ENCODE results near the gene HPSE2.

HPSE2 gene

DNA sequence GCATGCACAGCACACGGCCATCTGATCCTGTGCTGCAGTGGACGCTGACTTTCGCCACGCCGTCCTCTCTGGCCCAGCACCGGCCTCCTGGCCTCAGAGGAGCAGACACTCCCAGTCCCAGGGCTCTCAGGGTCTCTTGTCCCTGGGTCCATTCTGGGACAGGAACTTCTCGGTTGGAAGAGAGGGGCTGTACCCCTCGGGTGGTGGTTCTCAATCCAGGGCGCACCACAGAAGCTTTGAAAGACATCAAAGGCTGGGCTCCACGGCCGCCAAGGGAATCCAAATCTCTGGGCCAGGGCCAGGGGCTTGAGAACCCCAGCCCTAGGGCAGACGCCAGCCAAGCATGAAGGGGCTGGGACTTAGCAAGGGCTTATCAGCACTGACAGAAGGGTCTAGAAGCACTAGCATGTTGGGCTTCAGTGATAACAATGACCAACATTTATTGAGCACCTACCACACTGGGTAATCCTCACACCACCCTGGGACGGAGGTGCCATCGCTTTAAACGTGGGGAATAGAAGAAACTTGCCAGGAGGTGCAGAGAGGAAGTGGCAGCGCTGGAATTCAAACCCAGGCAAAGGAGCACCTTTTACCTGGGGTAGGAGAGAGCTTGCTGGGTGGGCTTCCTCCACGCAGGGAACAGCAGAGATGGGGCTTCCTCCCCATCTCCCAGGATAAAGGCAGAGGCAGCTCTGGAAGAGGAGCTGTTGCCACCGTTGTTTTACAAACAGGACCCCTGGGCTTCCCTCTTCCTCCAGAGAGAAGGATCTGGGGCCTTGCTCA, 818.9 kb downstream of the HPSE2 start:
- Histone ChIP-seq H3K27me3 (ENCODE audit: insufficient read depth, insufficient read length) (no peaks in the 10 kb centered on the region), H3K4me3 (ENCODE audit: insufficient read length, low read depth) (no peak overlapping the region), H3K9me3 (ENCODE audit: insufficient read depth, low read length) (no peaks in the 10 kb centered on the region), H3K36me3 (ENCODE audit: insufficient read depth, insufficient read length, low read length) (peaks cover 40% of the 10 kb centered on the region), H3K4me1 (ENCODE audit: insufficient read depth, insufficient read length) (peaks cover 11% of the 10 kb centered on the region), H3K9ac (ENCODE audit: insufficient read length, low read depth) (no peak overlapping the region)
- DNase-seq (ENCODE audit: low read depth, low spot score) = no peak
- TF ChIP-seq ZNF274 (IDR thresholded peaks at IDR 0.05; ENCODE audit: low read depth, low read length) = no peak
- TF ChIP-seq SUZ12 (IDR thresholded peaks at IDR 0.05; ENCODE audit: extremely low read depth, insufficient read depth, insufficient read length) = no peak
- TF ChIP-seq YY1 (IDR thresholded peaks at IDR 0.05; ENCODE audit: insufficient read depth, insufficient read length) = no peak

DNA sequence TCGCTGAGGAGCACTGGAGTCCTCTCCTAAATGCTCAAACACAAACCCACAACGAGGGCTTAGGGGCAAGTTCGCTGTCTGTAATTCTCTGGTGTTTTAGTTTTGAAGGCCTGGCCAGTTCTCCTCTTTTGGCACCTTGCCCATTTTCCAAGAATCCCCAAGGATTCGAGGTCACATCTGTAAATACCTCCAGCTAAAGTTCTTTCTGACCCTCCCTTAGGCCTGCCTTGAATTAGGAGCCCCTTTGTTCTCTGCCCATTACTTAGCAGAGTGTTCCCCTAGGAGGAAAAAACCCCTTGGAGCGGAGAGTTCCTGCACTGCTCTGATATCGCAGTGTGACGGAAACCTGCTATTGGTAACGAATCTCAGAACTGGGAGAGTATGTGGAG, 819.9 kb downstream of the HPSE2 start:
- no peak for DNase-seq (ENCODE audit: low read depth, low spot score)
- Histone ChIP-seq H3K27me3 (ENCODE audit: insufficient read depth, insufficient read length) (no peaks in the 10 kb centered on the region), H3K4me1 (ENCODE audit: insufficient read depth, insufficient read length) (peaks cover 11% of the 10 kb centered on the region), H3K9ac (ENCODE audit: insufficient read length, low read depth) (peak overlapping the region; percentile 32), H3K36me3 (ENCODE audit: insufficient read depth, insufficient read length, low read length) (peaks cover 47% of the 10 kb centered on the region), H3K4me3 (ENCODE audit: insufficient read length, low read depth) (no peak overlapping the region), H3K9me3 (ENCODE audit: insufficient read depth, low read length) (no peaks in the 10 kb centered on the region)
- no peak for TF ChIP-seq ZNF274 (IDR thresholded peaks at IDR 0.05; ENCODE audit: low read depth, low read length)
- TF ChIP-seq SUZ12 (IDR thresholded peaks at IDR 0.05; ENCODE audit: extremely low read depth, insufficient read depth, insufficient read length) = no peak
- no peak for TF ChIP-seq YY1 (IDR thresholded peaks at IDR 0.05; ENCODE audit: insufficient read depth, insufficient read length)

DNA sequence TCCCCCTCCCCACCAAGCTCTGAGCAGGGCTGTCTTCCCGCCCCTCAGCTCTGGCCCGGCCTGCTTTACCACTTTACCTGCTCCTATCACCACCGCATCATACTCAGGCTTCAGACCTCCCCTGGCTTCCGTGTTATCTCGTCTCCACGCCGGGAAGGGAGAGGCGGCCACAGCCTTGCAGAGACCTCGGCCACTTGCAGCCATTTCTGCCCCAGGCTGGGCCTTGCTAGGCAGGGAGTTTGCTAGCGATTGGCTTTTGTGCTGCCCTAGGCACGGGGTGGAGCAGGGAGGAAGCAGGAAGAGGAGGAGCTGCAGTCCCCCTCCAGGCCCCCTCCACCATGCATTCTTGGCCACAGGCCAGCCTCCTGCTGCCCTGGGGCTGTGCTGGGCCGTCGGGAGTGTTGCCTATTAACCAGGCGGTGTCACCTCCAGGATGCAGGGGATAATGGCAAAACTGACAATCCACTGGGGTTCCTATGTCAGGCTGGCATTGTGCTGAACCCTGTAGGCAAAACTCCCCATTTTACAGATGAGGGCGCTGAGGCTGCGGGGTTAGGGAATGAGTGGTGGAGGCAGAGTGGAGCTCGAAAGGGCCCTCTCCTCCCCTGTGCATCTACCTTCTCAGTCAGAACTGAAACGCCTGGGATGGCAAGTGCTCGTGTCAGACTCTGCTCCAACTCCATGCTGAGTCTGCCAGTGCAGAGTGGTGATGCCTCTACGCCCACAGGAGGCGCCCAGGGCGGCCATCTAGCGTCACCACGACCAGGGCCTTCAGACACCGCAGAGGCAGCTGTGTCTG, 820.5 kb downstream of the HPSE2 start, which contains the start of gene PYROXD2:
PYROXD2 (minus strand) TSS at position 251 of the 799 bp plus-strand sequence; CDS start at position 204, 47 bp downstream.
- Histone ChIP-seq H3K27me3 (ENCODE audit: insufficient read depth, insufficient read length) (no peaks in the 10 kb centered on the region), H3K4me1 (ENCODE audit: insufficient read depth, insufficient read length) (peaks cover 11% of the 10 kb centered on the region), H3K4me3 (ENCODE audit: insufficient read length, low read depth) (peak within 1 kb of the TSS; percentile 65), H3K9me3 (ENCODE audit: insufficient read depth, low read length) (no peaks in the 10 kb centered on the region), H3K9ac (ENCODE audit: insufficient read length, low read depth) (peak within 1 kb of the TSS; percentile 94), H3K36me3 (ENCODE audit: insufficient read depth, insufficient read length, low read length) (peaks cover 51% of the 10 kb centered on the region)
- DNase-seq (ENCODE audit: low read depth, low spot score) = peak; percentile 81
- TF ChIP-seq ZNF274 (IDR thresholded peaks at IDR 0.05; ENCODE audit: low read depth, low read length) (no peak), YY1 (IDR thresholded peaks at IDR 0.05; ENCODE audit: insufficient read depth, insufficient read length) (no peak), SUZ12 (IDR thresholded peaks at IDR 0.05; ENCODE audit: extremely low read depth, insufficient read depth, insufficient read length) (no peak)

DNA sequence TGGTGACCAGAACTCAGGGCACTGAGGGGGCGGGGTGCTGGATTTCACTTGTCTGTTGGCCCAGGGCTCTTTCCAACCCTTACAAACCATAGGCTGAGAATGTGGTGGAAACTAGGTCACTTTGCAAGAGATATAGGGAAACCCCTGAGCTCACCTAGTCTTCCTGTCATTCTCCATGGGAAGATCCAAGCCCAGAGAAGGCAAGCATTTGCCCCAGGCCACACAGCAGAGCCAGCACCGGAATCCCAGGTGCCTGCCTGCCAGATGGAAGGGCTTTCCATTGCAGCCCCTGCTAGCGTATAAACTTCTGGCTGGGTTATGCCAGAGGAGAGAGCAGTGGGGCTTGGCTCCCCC, 821.1 kb downstream of the HPSE2 start:
- H3K4me3 ChIP-seq (ENCODE audit: insufficient read length, low read depth) = peak overlapping the region; percentile 65
- no peak for DNase-seq (ENCODE audit: low read depth, low spot score)
- peak overlapping the region; percentile 94 for H3K9ac ChIP-seq (ENCODE audit: insufficient read length, low read depth)
- peaks cover 45% of the 10 kb centered on the region for H3K36me3 ChIP-seq (ENCODE audit: insufficient read depth, insufficient read length, low read length)
- TF ChIP-seq ZNF274 (IDR thresholded peaks at IDR 0.05; ENCODE audit: low read depth, low read length) (no peak), YY1 (IDR thresholded peaks at IDR 0.05; ENCODE audit: insufficient read depth, insufficient read length) (no peak), SUZ12 (IDR thresholded peaks at IDR 0.05; ENCODE audit: extremely low read depth, insufficient read depth, insufficient read length) (no peak)
- no peaks in the 10 kb centered on the region for H3K9me3 ChIP-seq (ENCODE audit: insufficient read depth, low read length)
- H3K4me1 ChIP-seq (ENCODE audit: insufficient read depth, insufficient read length) = peaks cover 9% of the 10 kb centered on the region
- no peaks in the 10 kb centered on the region for H3K27me3 ChIP-seq (ENCODE audit: insufficient read depth, insufficient read length)

DNA sequence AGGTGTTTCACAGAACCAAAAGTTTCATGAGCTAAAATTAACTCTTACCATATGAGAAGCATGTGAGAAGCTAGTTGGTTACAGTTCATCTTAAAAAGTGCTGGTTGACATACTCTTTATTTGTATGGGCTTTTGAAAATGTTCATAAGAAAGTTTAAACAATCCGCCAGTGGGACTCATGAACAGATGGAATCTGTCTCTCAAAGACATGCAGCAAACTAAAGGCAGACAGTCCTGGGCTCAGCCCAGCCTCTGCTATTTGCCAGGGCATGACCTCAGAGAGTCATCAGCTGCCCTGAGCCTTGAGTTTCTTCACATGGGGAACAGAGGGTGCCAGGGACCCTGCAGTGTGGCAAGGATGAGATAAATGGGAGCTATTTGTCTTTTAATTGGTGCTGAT, 823.9 kb downstream of the HPSE2 start:
- no peak for DNase-seq (ENCODE audit: low read depth, low spot score)
- no peaks in the 10 kb centered on the region for H3K9me3 ChIP-seq (ENCODE audit: insufficient read depth, low read length)
- peaks cover 23% of the 10 kb centered on the region for H3K36me3 ChIP-seq (ENCODE audit: insufficient read depth, insufficient read length, low read length)
- TF ChIP-seq SUZ12 (IDR thresholded peaks at IDR 0.05; ENCODE audit: extremely low read depth, insufficient read depth, insufficient read length) (no peak), YY1 (IDR thresholded peaks at IDR 0.05; ENCODE audit: insufficient read depth, insufficient read length) (no peak), ZNF274 (IDR thresholded peaks at IDR 0.05; ENCODE audit: low read depth, low read length) (no peak)
- no peak overlapping the region for H3K9ac ChIP-seq (ENCODE audit: insufficient read length, low read depth)
- H3K4me1 ChIP-seq (ENCODE audit: insufficient read depth, insufficient read length) = peaks cover 8% of the 10 kb centered on the region
- H3K4me3 ChIP-seq (ENCODE audit: insufficient read length, low read depth) = no peak overlapping the region
- no peaks in the 10 kb centered on the region for H3K27me3 ChIP-seq (ENCODE audit: insufficient read depth, insufficient read length)

DNA sequence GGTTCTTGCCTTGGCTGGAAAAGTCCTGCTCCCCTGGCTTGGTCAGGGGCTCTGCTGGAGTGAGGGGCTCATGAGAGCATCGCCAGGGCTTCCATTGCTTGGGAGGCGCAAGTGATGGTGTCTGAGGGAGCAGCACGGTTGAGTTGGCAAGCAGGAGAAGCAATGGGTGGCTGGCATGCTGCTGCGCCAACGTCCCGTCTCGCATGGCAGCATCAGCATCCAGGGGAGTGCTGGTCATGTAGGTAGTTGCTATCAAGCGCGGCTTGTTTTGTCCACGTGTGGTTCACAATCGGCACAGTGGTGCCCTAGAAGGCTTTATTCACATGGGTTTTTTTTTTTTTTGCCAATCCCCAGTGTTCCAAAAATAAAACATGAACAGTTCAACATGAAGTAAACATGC, 824.5 kb downstream of the HPSE2 start:
- H3K36me3 ChIP-seq (ENCODE audit: insufficient read depth, insufficient read length, low read length) = peaks cover 17% of the 10 kb centered on the region
- H3K4me3 ChIP-seq (ENCODE audit: insufficient read length, low read depth) = no peak overlapping the region
- H3K27me3 ChIP-seq (ENCODE audit: insufficient read depth, insufficient read length) = no peaks in the 10 kb centered on the region
- H3K9me3 ChIP-seq (ENCODE audit: insufficient read depth, low read length) = no peaks in the 10 kb centered on the region
- H3K9ac ChIP-seq (ENCODE audit: insufficient read length, low read depth) = no peak overlapping the region
- DNase-seq (ENCODE audit: low read depth, low spot score) = no peak
- peaks cover 8% of the 10 kb centered on the region for H3K4me1 ChIP-seq (ENCODE audit: insufficient read depth, insufficient read length)
- no peak for TF ChIP-seq ZNF274 (IDR thresholded peaks at IDR 0.05; ENCODE audit: low read depth, low read length)
- no peak for TF ChIP-seq YY1 (IDR thresholded peaks at IDR 0.05; ENCODE audit: insufficient read depth, insufficient read length)
- TF ChIP-seq SUZ12 (IDR thresholded peaks at IDR 0.05; ENCODE audit: extremely low read depth, insufficient read depth, insufficient read length) = no peak

DNA sequence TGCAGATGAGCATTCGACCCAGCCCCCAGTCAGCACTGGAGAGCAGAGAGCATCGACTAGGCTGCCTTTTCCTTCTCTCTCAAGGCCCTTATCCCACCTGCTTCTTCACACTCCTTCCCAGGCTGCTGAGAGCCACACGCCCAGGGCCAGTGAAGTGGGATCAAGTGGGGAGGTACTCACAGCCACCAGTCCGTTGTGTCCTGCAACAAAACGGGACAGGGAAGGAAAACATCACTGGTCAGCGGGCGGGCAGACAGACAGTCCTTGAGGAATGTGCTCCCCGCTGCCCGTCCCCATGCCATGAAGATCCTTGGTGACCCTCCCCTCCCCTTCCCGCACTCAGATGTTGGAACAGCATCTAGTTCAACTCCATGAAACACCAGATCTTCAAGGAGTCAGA, 824.9 kb downstream of the HPSE2 start:
- Histone ChIP-seq H3K4me1 (ENCODE audit: insufficient read depth, insufficient read length) (peaks cover 8% of the 10 kb centered on the region), H3K9me3 (ENCODE audit: insufficient read depth, low read length) (no peaks in the 10 kb centered on the region)
- TF ChIP-seq ZNF274 (IDR thresholded peaks at IDR 0.05; ENCODE audit: low read depth, low read length) = no peak
- TF ChIP-seq YY1 (IDR thresholded peaks at IDR 0.05; ENCODE audit: insufficient read depth, insufficient read length) = no peak
- no peak for TF ChIP-seq SUZ12 (IDR thresholded peaks at IDR 0.05; ENCODE audit: extremely low read depth, insufficient read depth, insufficient read length)

More for the DNA sequence above, 824.9 kb downstream of the HPSE2 start:
- Histone ChIP-seq H3K27me3 (ENCODE audit: insufficient read depth, insufficient read length) (no peaks in the 10 kb centered on the region), H3K4me3 (ENCODE audit: insufficient read length, low read depth) (no peak overlapping the region), H3K36me3 (ENCODE audit: insufficient read depth, insufficient read length, low read length) (peaks cover 17% of the 10 kb centered on the region), H3K9ac (ENCODE audit: insufficient read length, low read depth) (no peak overlapping the region)
- no peak for DNase-seq (ENCODE audit: low read depth, low spot score)

Data from NT2/D1 (cell line).